ENCODE results near the gene DENND1B.

DNA sequence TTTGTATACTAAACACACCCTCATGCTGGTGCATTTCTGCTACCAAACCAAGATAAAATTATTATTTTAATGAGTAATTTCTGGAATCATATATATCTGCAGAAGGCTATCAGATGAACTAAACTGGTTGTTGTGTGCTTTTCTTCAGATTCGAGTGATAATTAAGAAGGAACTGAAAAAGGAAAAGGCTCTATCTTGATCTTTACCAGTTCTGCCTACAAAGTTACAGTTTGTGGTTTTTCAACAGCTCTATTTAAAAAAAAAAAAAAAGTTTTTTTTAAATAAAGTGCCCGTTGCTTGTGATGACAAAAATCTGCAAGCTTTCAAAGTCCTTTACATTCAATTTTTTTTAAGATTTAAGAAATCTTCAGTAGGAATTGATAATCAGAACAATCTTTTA is 13.6 kb downstream of the DENND1B start:
- TF ChIP-seq CTCF (IDR thresholded peaks at IDR 0.05) = no peak
- TF ChIP-seq POLR2A (IDR thresholded peaks at IDR 0.05) = no peak
